HG02623 (cell line): Measurements from ENCODE around the gene USP32.
"Not testable (repeated sequence)": the region's sequence is repeated elsewhere in the genome, so short reads cannot be mapped to it uniquely, and the experiment has no call there.

Source experiments
- ATAC-seq: cut with Tn5 transposase; IDR thresholded peaks from one replicate; pipeline ENCODE4 v1.9.1; 2021; ENCODE audit warnings: moderate library complexity; ENCODE audit not compliant: unreplicated experiment

Gene USP32

GRCh38 chr17:60403962-60404361 is 12.0 kb upstream of the USP32 start:
- ATAC-seq = no peak

GRCh38 chr17:60403523-60403810 is 11.5 kb upstream of the USP32 start:
- ATAC-seq = no peak

- ATAC-seq = no peak
These were observed 9.9 kb upstream of the USP32 start for GRCh38 chr17:60401819-60402218.

- ATAC-seq = no peak
These were observed 6.5 kb upstream of the USP32 start for GRCh38 chr17:60398227-60398959.

- ATAC-seq = no peak
These were observed 4.5 kb upstream of the USP32 start for GRCh38 chr17:60396412-60396811.

- no peak for ATAC-seq
These were observed 3.7 kb upstream of the USP32 start for GRCh38 chr17:60395508-60396065.

GRCh38 chr17:60393840-60394723 is 2.1 kb upstream of the USP32 start:
- no peak for ATAC-seq

- no peak for ATAC-seq
These were observed 1.1 kb upstream of the USP32 start for GRCh38 chr17:60392845-60393702.

- peak; percentile 18 for ATAC-seq
These were observed 377 bp downstream of the USP32 start for GRCh38 chr17:60391471-60392041.

- no peak for ATAC-seq
These were observed 935 bp downstream of the USP32 start for GRCh38 chr17:60390925-60391470.

GRCh38 chr17:60390186-60390585 is 1.7 kb downstream of the USP32 start:
- no peak for ATAC-seq

GRCh38 chr17:60388742-60389141 is 3.2 kb downstream of the USP32 start:
- no peak for ATAC-seq

- no peak for ATAC-seq
These were observed 4.3 kb downstream of the USP32 start for GRCh38 chr17:60387666-60388065.

GRCh38 chr17:60386147-60387058 is 5.5 kb downstream of the USP32 start:
- ATAC-seq = no peak

GRCh38 chr17:60384921-60385320 is 7.0 kb downstream of the USP32 start:
- not testable (repeated sequence) for ATAC-seq

GRCh38 chr17:60383379-60383778 is 8.6 kb downstream of the USP32 start:
- ATAC-seq = no peak

- no peak for ATAC-seq
These were observed 10.0 kb downstream of the USP32 start for GRCh38 chr17:60381958-60382357.

GRCh38 chr17:60379461-60379860 is 12.5 kb downstream of the USP32 start:
- ATAC-seq = not testable (repeated sequence)

GRCh38 chr17:60378187-60378586 is 13.7 kb downstream of the USP32 start:
- ATAC-seq = not testable (repeated sequence)
